Fibroblast of the aortic adventitia (primary cell): Measurements from ENCODE around the gene HMGN4. TPM values are rescaled to one million over a fixed set of nuclear protein-coding genes. Genes with fewer than 3 reads are reported as not detected.

Experiments
- DNase-seq: peaks from one replicate; pipeline ENCODE4 v3.0.0-alpha.2; 2010; ENCODE audit warnings: low read depth
- H3K4me3 ChIP-seq: 2 replicates; pipeline ENCODE4 v1.5.1; 2011; ENCODE audit warnings: low read depth, mild to moderate bottlenecking, control low read depth, low read length, moderate library complexity
- total RNA-seq: library from RNA; depleted of rRNA; stranded (reverse); fragments of >200 nt; gene quantifications from 2 replicates; pipeline ENCODE4 v1.2.3, GENCODE V29; 2012; ENCODE audit warnings: low replicate concordance
- TF ChIP-seq, protein P1 (sequence below): IDR thresholded peaks from 2 replicates; pipeline ENCODE4 v1.5.1; 2011; ENCODE audit warnings: mild to moderate bottlenecking, low read length, control low read depth, inconsistent platforms; ENCODE audit not compliant: insufficient read depth

HMGN4 gene
- total RNA-seq, 1 donor = 50.3 TPM

DNA sequence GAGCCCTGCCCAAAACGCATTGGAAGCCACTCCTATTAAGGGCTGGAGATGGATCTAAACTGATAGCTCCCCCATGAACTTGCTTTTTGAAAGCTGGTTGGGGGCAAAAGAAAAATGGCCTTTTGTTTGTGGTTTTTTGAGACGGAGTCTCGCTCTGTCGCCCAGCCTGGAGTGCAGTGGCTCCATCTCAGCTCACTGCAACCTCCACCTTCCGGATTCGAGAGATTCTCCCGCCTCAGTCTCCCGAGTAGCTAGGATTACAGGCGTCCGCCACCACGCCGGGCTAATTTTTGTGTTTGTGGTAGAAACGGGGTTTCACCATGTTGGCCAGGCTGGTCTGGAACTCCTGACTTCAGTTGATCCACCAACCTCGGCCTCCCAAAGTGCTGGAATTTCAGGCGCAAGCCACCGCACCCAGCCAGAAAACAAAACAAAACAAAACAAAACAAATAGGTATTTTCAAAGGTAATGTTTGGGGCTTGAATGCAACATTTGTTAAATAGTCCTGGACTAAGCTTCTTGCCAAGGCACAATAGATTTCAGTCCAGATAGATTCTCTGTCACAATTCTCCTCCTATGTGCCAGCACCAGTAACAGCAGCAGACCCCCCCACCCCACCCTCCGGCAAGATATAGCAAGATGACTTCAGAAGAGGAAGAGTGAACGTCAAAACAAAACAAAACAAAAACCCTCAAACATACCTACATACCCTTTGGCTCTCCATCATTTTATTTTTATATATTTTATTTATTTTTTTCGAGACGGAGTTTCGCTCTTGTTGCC lies 32.1 kb downstream of the HMGN4 start:
- DNase-seq = no peak
- no peak overlapping the region for H3K4me3 ChIP-seq
- TF ChIP-seq, protein P1, sequence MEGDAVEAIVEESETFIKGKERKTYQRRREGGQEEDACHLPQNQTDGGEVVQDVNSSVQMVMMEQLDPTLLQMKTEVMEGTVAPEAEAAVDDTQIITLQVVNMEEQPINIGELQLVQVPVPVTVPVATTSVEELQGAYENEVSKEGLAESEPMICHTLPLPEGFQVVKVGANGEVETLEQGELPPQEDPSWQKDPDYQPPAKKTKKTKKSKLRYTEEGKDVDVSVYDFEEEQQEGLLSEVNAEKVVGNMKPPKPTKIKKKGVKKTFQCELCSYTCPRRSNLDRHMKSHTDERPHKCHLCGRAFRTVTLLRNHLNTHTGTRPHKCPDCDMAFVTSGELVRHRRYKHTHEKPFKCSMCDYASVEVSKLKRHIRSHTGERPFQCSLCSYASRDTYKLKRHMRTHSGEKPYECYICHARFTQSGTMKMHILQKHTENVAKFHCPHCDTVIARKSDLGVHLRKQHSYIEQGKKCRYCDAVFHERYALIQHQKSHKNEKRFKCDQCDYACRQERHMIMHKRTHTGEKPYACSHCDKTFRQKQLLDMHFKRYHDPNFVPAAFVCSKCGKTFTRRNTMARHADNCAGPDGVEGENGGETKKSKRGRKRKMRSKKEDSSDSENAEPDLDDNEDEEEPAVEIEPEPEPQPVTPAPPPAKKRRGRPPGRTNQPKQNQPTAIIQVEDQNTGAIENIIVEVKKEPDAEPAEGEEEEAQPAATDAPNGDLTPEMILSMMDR = no peak

DNA sequence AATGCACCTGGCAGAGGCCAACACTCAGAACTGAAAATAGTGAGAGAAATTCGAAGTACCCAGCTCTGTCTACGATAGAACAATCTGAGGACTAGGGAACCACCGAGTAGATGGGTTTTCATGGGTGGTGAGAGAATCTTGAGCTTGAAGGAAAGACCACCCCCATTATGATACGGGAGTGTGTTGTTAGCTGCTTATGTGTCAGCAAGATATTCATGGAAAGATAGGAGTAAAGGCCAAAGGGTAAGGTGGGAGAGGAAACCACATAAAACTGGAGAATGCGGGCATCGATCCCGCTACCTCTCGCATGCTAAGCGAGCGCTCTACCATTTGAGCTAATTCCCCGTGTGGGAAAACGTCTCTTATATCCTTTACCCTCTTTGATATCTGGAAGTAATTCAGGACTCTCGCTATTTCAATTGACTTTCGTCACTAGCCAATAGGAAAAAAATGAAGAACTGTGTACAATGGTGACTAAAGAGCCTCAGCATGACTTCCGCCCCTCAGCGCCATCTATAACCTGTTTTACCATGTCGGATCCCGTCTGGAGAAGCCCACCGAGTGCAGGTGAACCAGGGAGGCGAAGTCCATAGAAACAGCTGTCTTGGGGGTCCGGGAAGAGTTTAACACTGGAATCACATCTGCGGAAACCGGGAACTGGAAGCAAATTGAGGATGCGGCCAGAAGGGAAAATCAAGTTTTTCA lies 33.6 kb downstream of the HMGN4 start:
- TF ChIP-seq, protein P1 = no peak
- peak; percentile 94 for DNase-seq
- H3K4me3 ChIP-seq = peak overlapping the region; percentile 66

DNA sequence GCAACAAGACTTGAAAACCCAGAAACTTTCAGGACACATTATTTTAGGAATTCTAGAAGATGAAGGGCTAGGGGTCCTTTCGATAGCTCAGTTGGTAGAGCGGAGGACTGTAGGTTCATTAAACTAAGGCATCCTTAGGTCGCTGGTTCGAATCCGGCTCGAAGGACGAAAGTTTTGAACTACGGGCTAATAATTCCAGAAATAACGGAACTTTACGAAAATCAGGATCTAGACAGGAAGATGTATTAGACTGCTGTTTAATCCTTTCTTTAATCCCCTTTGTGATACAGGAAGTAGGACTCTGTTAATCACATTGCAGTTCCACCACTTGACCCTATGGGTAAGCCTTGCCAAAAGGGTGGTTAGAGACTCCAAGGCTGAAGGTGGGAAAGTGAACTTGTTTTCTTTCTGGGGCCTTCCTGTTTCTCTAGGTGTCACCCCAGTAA lies 37.4 kb downstream of the HMGN4 start:
- peak; percentile 38 for DNase-seq
- TF ChIP-seq, protein P1 = no peak
- H3K4me3 ChIP-seq = no peak overlapping the region

DNA sequence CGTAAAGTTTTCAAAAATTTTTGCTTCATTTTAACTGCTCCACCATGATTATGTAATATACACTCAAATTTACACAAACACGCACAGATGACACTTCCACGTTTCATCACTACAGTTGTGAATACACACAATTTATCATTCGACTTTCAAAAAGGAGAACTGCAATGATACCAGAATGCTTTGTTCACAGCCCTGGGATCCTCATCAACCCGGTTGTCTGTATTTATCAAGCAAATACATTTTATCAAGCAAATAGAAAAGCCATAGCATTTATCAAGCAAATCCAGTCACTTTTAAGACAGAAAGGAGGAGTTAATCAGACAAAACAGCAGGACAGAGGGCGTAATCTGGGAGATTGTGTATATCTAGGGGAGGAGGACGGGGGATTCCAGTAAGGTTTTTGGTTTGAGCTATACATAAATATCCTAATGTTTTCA lies 38.3 kb downstream of the HMGN4 start:
- TF ChIP-seq, protein P1 = no peak
- DNase-seq = no peak
- peak overlapping the region; percentile 19 for H3K4me3 ChIP-seq

DNA sequence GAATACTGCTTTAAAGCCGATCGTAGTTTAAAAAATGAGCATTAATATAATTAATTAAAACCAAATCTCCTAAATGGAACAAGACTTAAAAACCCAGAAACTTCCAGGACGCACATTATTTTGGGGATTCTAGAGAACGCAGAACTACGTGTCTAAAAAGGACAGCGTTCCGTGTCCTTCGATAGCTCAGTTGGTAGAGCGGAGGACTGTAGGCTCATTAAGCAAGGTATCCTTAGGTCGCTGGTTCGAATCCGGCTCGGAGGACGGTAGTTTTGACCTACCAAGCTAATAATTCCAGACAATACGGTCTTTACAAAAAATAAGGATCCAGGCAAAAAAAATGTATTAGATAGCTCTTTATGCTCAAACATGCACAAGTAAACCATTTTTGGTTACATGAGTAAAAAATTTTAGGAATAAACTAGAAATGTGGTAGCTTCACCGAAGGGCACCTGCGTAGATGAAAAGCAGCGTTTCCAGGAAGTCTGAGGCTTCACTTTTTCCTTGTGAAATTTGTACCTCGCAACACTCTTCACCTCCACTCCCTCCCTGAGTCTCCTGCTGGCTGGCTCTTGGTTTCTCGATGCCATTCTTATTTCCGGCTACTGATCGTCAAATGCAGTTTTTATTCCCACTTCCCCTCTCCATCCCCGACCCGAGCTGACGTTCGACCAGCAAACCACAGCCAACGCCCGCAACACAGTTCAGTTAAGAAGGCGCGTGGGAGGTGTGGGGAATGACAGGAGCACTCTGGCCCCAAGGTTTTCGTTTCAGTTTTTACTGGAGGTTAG lies 39.0 kb downstream of the HMGN4 start:
- TF ChIP-seq, protein P1 = no peak
- peak overlapping the region; percentile 63 for H3K4me3 ChIP-seq
- peak; percentile 90 for DNase-seq

DNA sequence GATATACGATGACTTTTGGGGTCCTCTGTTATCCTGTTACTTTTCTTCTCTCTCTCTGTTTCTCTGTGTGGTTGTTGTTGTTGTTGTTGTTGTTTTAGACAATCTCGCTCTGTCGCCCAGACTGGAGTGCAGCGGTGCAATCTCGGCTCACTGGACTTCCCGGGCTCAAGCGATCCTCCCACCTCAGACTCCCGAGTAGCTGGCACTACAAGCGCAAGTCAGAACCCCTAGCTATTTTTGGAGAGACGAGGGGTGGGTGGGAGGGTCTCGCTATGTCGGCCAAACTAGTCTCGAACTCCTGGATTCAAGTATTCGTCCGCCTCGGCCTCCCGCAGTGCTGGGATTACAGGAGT lies 39.5 kb downstream of the HMGN4 start:
- TF ChIP-seq, protein P1 = no peak
- DNase-seq = no peak
- H3K4me3 ChIP-seq = peak overlapping the region; percentile 63
